ENCODE measurements around the gene GDF10. TPM values are rescaled to one million over a fixed set of nuclear protein-coding genes. Genes with fewer than 3 reads are reported as not detected.

Gene GDF10
- total RNA-seq, 2 experiments from 2014 or later, result 1.4 to 1.5 TPM

DNA sequence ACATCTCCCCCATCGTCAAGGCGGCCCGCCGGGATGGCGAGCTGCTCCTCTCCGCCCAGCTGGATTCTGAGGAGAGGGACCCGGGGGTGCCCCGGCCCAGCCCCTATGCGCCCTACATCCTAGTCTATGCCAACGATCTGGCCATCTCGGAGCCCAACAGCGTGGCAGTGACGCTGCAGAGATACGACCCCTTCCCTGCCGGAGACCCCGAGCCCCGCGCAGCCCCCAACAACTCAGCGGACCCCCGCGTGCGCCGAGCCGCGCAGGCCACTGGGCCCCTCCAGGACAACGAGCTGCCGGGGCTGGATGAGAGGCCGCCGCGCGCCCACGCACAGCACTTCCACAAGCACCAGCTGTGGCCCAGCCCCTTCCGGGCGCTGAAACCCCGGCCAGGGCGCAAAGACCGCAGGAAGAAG lies 10.1 kb downstream of the GDF10 start:
- ChIA-PET POLR2A (no interaction called here), CTCF (interaction anchor here (1.8 to 6.9 kb wide), 3 partner anchors 120 to 285 kb away, joined by 4 to 204 read pairs (median 56); no protein-coding TSS in a partner anchor)
- intact Hi-C loops (cut with micrococcal nuclease), result no loop called here
- TF ChIP-seq, protein P1, sequence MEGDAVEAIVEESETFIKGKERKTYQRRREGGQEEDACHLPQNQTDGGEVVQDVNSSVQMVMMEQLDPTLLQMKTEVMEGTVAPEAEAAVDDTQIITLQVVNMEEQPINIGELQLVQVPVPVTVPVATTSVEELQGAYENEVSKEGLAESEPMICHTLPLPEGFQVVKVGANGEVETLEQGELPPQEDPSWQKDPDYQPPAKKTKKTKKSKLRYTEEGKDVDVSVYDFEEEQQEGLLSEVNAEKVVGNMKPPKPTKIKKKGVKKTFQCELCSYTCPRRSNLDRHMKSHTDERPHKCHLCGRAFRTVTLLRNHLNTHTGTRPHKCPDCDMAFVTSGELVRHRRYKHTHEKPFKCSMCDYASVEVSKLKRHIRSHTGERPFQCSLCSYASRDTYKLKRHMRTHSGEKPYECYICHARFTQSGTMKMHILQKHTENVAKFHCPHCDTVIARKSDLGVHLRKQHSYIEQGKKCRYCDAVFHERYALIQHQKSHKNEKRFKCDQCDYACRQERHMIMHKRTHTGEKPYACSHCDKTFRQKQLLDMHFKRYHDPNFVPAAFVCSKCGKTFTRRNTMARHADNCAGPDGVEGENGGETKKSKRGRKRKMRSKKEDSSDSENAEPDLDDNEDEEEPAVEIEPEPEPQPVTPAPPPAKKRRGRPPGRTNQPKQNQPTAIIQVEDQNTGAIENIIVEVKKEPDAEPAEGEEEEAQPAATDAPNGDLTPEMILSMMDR (IDR thresholded peaks at IDR 0.05), result no peak
- ATAC-seq (no peak), DNase-seq (no peak)
- Mint-ChIP-seq H3K36me3 (ENCODE audit: low read depth) (no peaks in the 10 kb centered on the region), H3K4me1 (ENCODE audit: low read depth) (peaks cover 29% of the 10 kb centered on the region), H3K9me3 (no peaks in the 10 kb centered on the region), H3K27ac (no peak overlapping the region), H3K4me3 (no peak overlapping the region), H3K27me3 (no peaks in the 10 kb centered on the region)

GRCh38 chr10:47311193-47311931 lies 11.4 kb downstream of the GDF10 start:
- ATAC-seq, result peak; percentile 64
- Mint-ChIP-seq H3K4me3 (no peak overlapping the region), H3K36me3 (ENCODE audit: low read depth) (no peaks in the 10 kb centered on the region), H3K27ac (peak overlapping the region; percentile 72), H3K9me3 (no peaks in the 10 kb centered on the region), H3K4me1 (ENCODE audit: low read depth) (peaks cover 28% of the 10 kb centered on the region), H3K27me3 (no peaks in the 10 kb centered on the region)
- intact Hi-C loops (cut with micrococcal nuclease), result no loop called here
- ChIA-PET POLR2A (interaction anchor here (1.2 kb wide), 1 partner anchor 263 kb away, joined by 3 read pairs; no protein-coding TSS in a partner anchor), CTCF (interaction anchor here (0.6 to 6.9 kb wide), 54 partner anchors 8 to 318 kb away, joined by 3 to 204 read pairs (median 4); partner anchors contain the start of genes GDF10 and RBP3)
- TF ChIP-seq, protein P1 (IDR thresholded peaks at IDR 0.05), result no peak
- DNase-seq, result peak; percentile 60

GRCh38 chr10:47311932-47312662 lies 12.1 kb downstream of the GDF10 start:
- intact Hi-C loops (cut with micrococcal nuclease), result loop anchor here (2.0 kb wide), 2 partner anchors 265 to 287 kb away; no protein-coding TSS in a partner anchor
- Mint-ChIP-seq H3K36me3 (ENCODE audit: low read depth) (no peaks in the 10 kb centered on the region), H3K27ac (peak overlapping the region; percentile 72), H3K4me1 (ENCODE audit: low read depth) (peaks cover 20% of the 10 kb centered on the region), H3K4me3 (no peak overlapping the region), H3K27me3 (no peaks in the 10 kb centered on the region), H3K9me3 (no peaks in the 10 kb centered on the region)
- ATAC-seq, result peak; percentile 90
- TF ChIP-seq, protein P1 (IDR thresholded peaks at IDR 0.05), result peak; percentile 97
- DNase-seq, result peak; percentile 92
- POLR2A ChIA-PET, result interaction anchor here (1.2 kb wide), 1 partner anchor 264 kb away, joined by 3 read pairs; no protein-coding TSS in a partner anchor
- CTCF ChIA-PET, result interaction anchor here (0.6 to 6.9 kb wide), 55 partner anchors 9 to 319 kb away, joined by 3 to 204 read pairs (median 4); partner anchors contain the start of genes GDF10 and RBP3

DNA sequence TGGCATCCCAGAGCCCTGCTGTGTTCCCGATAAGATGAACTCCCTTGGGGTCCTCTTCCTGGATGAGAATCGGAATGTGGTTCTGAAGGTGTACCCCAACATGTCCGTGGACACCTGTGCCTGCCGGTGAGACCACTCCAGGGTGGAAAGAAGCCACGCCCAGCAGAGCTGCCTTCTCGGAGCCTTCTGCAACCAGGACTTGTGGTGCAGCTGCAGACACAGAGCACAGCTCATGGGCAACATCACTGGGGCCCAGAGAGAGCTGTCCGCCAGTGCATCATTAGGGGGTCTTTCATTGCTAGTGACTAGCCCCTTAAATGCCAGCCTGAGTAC lies 12.6 kb downstream of the GDF10 start:
- H3K36me3 Mint-ChIP-seq (ENCODE audit: low read depth), result no peaks in the 10 kb centered on the region
- POLR2A ChIA-PET, result no interaction called here
- no peak overlapping the region for H3K27ac Mint-ChIP-seq
- DNase-seq (no peak), ATAC-seq (no peak)
- no peak overlapping the region for H3K4me3 Mint-ChIP-seq
- no peaks in the 10 kb centered on the region for H3K9me3 Mint-ChIP-seq
- TF ChIP-seq, protein P1 (IDR thresholded peaks at IDR 0.05), result no peak
- intact Hi-C loops (cut with micrococcal nuclease), result loop anchor here (2.0 kb wide), 2 partner anchors 266 to 288 kb away; no protein-coding TSS in a partner anchor
- CTCF ChIA-PET, result interaction anchor here (0.6 to 6.9 kb wide), 23 partner anchors 9 to 290 kb away, joined by 3 to 204 read pairs (median 7); partner anchors contain the start of gene GDF10
- peaks cover 18% of the 10 kb centered on the region for H3K4me1 Mint-ChIP-seq (ENCODE audit: low read depth)
- H3K27me3 Mint-ChIP-seq, result no peaks in the 10 kb centered on the region
